MM.1S (cell line): ENCODE results near the gene CRB1.

Source experiments
- DNase-seq: peaks from one replicate; pipeline ENCODE4 v3.0.0-alpha.2; 2015
- H2AFZ ChIP-seq: fragments of 300-600 bp; sonication (generic); 2 replicates; pipeline ENCODE4 v1.6.0; 2016; ENCODE audit warnings: antibody characterized with exemption, low read length
- H3F3A ChIP-seq: fragments of 300-600 bp; sonication (generic); 2 replicates; pipeline ENCODE4 v1.6.1; 2016; ENCODE audit warnings: mild to moderate bottlenecking, antibody characterized with exemption, low read length, moderate library complexity, mixed read lengths; ENCODE audit not compliant: insufficient read depth
- H3K27ac ChIP-seq: fragments of 300-600 bp; sonication (generic); 2 replicates; pipeline ENCODE4 v1.5.1; 2016; ENCODE audit warnings: mild to moderate bottlenecking, low read length
- H3K27me3 ChIP-seq: fragments of 300-600 bp; sonication (generic); replicated peaks from 2 replicates; pipeline ENCODE4 v1.6.0; 2016; ENCODE audit warnings: low read length; ENCODE audit not compliant: insufficient read depth
- H3K36me3 ChIP-seq: fragments of 300-600 bp; sonication (generic); replicated peaks from 2 replicates; pipeline ENCODE4 v1.6.1; 2016; ENCODE audit warnings: mild to moderate bottlenecking, low read length, mixed read lengths; ENCODE audit not compliant: insufficient read depth
- H3K4me1 ChIP-seq: fragments of 300-600 bp; sonication (generic); 2 replicates; pipeline ENCODE4 v1.6.1; 2016; ENCODE audit warnings: low read length, mixed read lengths
- H3K4me2 ChIP-seq: fragments of 300-600 bp; sonication (generic); 2 replicates; pipeline ENCODE4 v1.6.0; 2016; ENCODE audit warnings: low read depth, low read length
- H3K4me3 ChIP-seq: fragments of 300-600 bp; sonication (generic); 2 replicates; pipeline ENCODE4 v1.5.1; 2016; ENCODE audit warnings: low read length, mixed read lengths
- H3K79me2 ChIP-seq: fragments of 300-600 bp; sonication (generic); 2 replicates; pipeline ENCODE4 v1.6.1; 2016; ENCODE audit warnings: mixed run types, low read length, mixed read lengths
- H3K9ac ChIP-seq: fragments of 300-600 bp; sonication (generic); 2 replicates; pipeline ENCODE4 v1.6.1; 2016; ENCODE audit warnings: low read length, mixed read lengths
- H3K9me2 ChIP-seq: fragments of 300-600 bp; sonication (generic); replicated peaks from 2 replicates; pipeline ENCODE4 v1.6.1; 2016; ENCODE audit warnings: mild to moderate bottlenecking, low read length, mixed read lengths; ENCODE audit not compliant: insufficient read depth
- H3K9me3 ChIP-seq: fragments of 300-600 bp; sonication (generic); replicated peaks from 2 replicates; pipeline ENCODE4 v1.6.1; 2016; ENCODE audit warnings: mild to moderate bottlenecking, low read length, mixed read lengths; ENCODE audit not compliant: insufficient read depth
- H4K20me1 ChIP-seq: fragments of 300-600 bp; sonication (generic); 2 replicates; pipeline ENCODE4 v1.6.1; 2016; ENCODE audit warnings: mild to moderate bottlenecking, low read length, moderate library complexity, mixed read lengths; ENCODE audit not compliant: insufficient read depth
- CTCF ChIP-seq: fragments of 300-600 bp; sonication (generic); IDR thresholded peaks from 2 replicates; pipeline ENCODE4 v1.5.1; 2016; ENCODE audit warnings: antibody characterized with exemption, low read length, mixed read lengths
- EZH2 ChIP-seq: fragments of 300-600 bp; sonication (generic); optimal IDR thresholded peaks from 2 replicates; pipeline ENCODE3; 2017; ENCODE audit warnings: low read depth, mild to moderate bottlenecking, antibody characterized with exemption, low read length, mixed read lengths
- EZH2phosphoT487 ChIP-seq: fragments of 300-600 bp; sonication (generic); IDR thresholded peaks from 2 replicates; pipeline ENCODE4 v1.6.1; 2018; ENCODE audit warnings: antibody characterized with exemption, low read length

Gene CRB1

GRCh38 chr1:197468543-197469175 is 200.6 kb downstream of the CRB1 start:
- Histone ChIP-seq H3K36me3 (no peaks in the 10 kb centered on the region), H3K4me3 (no peak overlapping the region), H2AFZ (no peak overlapping the region), H3K9me3 (no peaks in the 10 kb centered on the region), H3F3A (no peaks in the 10 kb centered on the region), H3K27me3 (no peaks in the 10 kb centered on the region), H4K20me1 (no peaks in the 10 kb centered on the region), H3K9me2 (no peaks in the 10 kb centered on the region), H3K9ac (no peak overlapping the region), H3K4me1 (peaks cover 7% of the 10 kb centered on the region; the same call in 1 of the 2 replicates), H3K27ac (no peak overlapping the region), H3K4me2 (no peak overlapping the region), H3K79me2 (no peaks in the 10 kb centered on the region)
- no peak for DNase-seq
- TF ChIP-seq EZH2phosphoT487 (no peak), EZH2 (no peak), CTCF (no peak)

- TF ChIP-seq EZH2 (no peak), CTCF (no peak), EZH2phosphoT487 (no peak)
- H3K4me2 ChIP-seq, result no peak overlapping the region
- H3K9me3 ChIP-seq, result no peaks in the 10 kb centered on the region
- H3K9ac ChIP-seq, result no peak overlapping the region
- no peaks in the 10 kb centered on the region for H4K20me1 ChIP-seq
- H3K36me3 ChIP-seq, result no peaks in the 10 kb centered on the region
- H3K9me2 ChIP-seq, result no peaks in the 10 kb centered on the region
- H3F3A ChIP-seq, result no peaks in the 10 kb centered on the region
- peaks cover 7% of the 10 kb centered on the region; the same call in 1 of the 2 replicates for H3K4me1 ChIP-seq
- H3K27me3 ChIP-seq, result no peaks in the 10 kb centered on the region
- H3K4me3 ChIP-seq, result no peak overlapping the region
- DNase-seq, result no peak
- H3K27ac ChIP-seq, result no peak overlapping the region
- no peak overlapping the region for H2AFZ ChIP-seq
- no peaks in the 10 kb centered on the region for H3K79me2 ChIP-seq
Observed at GRCh38 chr1:197469620-197470210, 201.7 kb downstream of the CRB1 start.

GRCh38 chr1:197470330-197470729 is 202.3 kb downstream of the CRB1 start:
- Histone ChIP-seq H4K20me1 (no peaks in the 10 kb centered on the region), H2AFZ (no peak overlapping the region), H3K9ac (no peak overlapping the region), H3K4me3 (no peak overlapping the region), H3K4me2 (no peak overlapping the region), H3F3A (no peaks in the 10 kb centered on the region), H3K9me2 (no peaks in the 10 kb centered on the region), H3K79me2 (no peaks in the 10 kb centered on the region), H3K9me3 (no peaks in the 10 kb centered on the region), H3K27ac (no peak overlapping the region), H3K4me1 (peaks cover 7% of the 10 kb centered on the region; the same call in 1 of the 2 replicates), H3K36me3 (no peaks in the 10 kb centered on the region), H3K27me3 (no peaks in the 10 kb centered on the region)
- no peak for TF ChIP-seq CTCF
- no peak for TF ChIP-seq EZH2
- TF ChIP-seq EZH2phosphoT487, result no peak
- DNase-seq, result no peak
